Liver (tissue), 9 donors: ENCODE data around the gene TRIM72. TPM values are rescaled to one million over a fixed set of nuclear protein-coding genes. Genes with fewer than 3 reads are reported as not detected.
"Not testable (repeated sequence)": the region's sequence is repeated elsewhere in the genome, so short reads cannot be mapped to it uniquely, and the experiment has no call there.

ENCODE experiments used
- DNase-seq: peaks from one replicate; pipeline ENCODE4 v3.0.0-alpha.2; 2017; ENCODE audit warnings: low spot score
- H3K27ac ChIP-seq, 2 donors: one replicate each; pipeline ENCODE4 v1.7.0; 2013; ENCODE audit warnings: inconsistent platforms in 2 of 2, low read length in 2 of 2, control low read depth in 1 of 2, low read depth in 1 of 2, mild to moderate bottlenecking in 1 of 2
- H3K27me3 ChIP-seq, 4 donors: one replicate each; pipeline versions ENCODE4 v1.6.1 to v1.7.0; 2013; ENCODE audit warnings: low read length in 3 of 4, inconsistent platforms in 1 of 4, mild to moderate bottlenecking in 1 of 4, moderate library complexity in 1 of 4; ENCODE audit not compliant: control insufficient read depth in 4 of 4, insufficient read depth in 4 of 4
- H3K36me3 ChIP-seq, 4 donors: one replicate each; pipeline versions ENCODE4 v1.6.1 to v1.7.0; 2013; ENCODE audit warnings: low read length in 3 of 4, mild to moderate bottlenecking in 3 of 4, low read depth in 1 of 4, moderate library complexity in 1 of 4; ENCODE audit not compliant: control insufficient read depth in 4 of 4, insufficient read depth in 3 of 4
- H3K4me1 ChIP-seq, 4 donors: one replicate each; pipeline versions ENCODE4 v1.6.1 to v1.7.0; 2013; ENCODE audit warnings: low read length in 3 of 4, mild to moderate bottlenecking in 3 of 4, moderate library complexity in 1 of 4; ENCODE audit not compliant: control insufficient read depth in 4 of 4, insufficient read depth in 4 of 4
- H3K4me3 ChIP-seq, 3 donors: one replicate each; pipeline versions ENCODE4 v1.6.1 to v1.7.0; 2013; ENCODE audit warnings: low read length in 3 of 3, control low read depth in 1 of 3, low read depth in 1 of 3, mild to moderate bottlenecking in 1 of 3
- H3K9ac ChIP-seq, 2 donors: one replicate each; pipeline ENCODE4 v1.7.0; 2013; ENCODE audit warnings: low read length in 2 of 2, mild to moderate bottlenecking in 2 of 2, moderate library complexity in 2 of 2, control low read depth in 1 of 2, low read depth in 1 of 2
- H3K9me3 ChIP-seq, 4 donors: one replicate each; pipeline versions ENCODE4 v1.6.1 to v1.7.0; 2013; ENCODE audit warnings: low read length in 3 of 4; ENCODE audit not compliant: control insufficient read depth in 4 of 4
- EGR1 ChIP-seq, 2 donors: IDR thresholded peaks; 2 replicates each; pipeline ENCODE4 v1.6.1; 2016 to 2018; ENCODE audit warnings: antibody characterized with exemption in 2 of 2, low read depth in 2 of 2
- FOXA1 ChIP-seq: IDR thresholded peaks from 2 replicates; pipeline ENCODE4 v1.6.1; 2016; ENCODE audit warnings: antibody characterized with exemption
- FOXA2 ChIP-seq: IDR thresholded peaks from 2 replicates; pipeline ENCODE4 v1.6.1; 2016; ENCODE audit warnings: antibody characterized with exemption
- GABPA ChIP-seq, 2 donors: IDR thresholded peaks in 1 of 2; conservative IDR thresholded peaks in 1 of 2; 2 replicates each; pipeline ENCODE4 v1.6.1; 2016; ENCODE audit warnings: antibody characterized with exemption in 2 of 2, mild to moderate bottlenecking in 1 of 2, moderate library complexity in 1 of 2
- HNF4A ChIP-seq, 2 donors: conservative IDR thresholded peaks; 2 replicates each; pipeline ENCODE4 v1.6.1; 2016; ENCODE audit warnings: antibody characterized with exemption in 2 of 2, mild to moderate bottlenecking in 2 of 2
- HNF4G ChIP-seq: IDR thresholded peaks from 2 replicates; pipeline ENCODE4 v1.6.1; 2016; ENCODE audit warnings: antibody characterized with exemption
- JUND ChIP-seq, 2 donors: IDR thresholded peaks; 2 replicates each; pipeline ENCODE4 v1.6.1; 2016; ENCODE audit warnings: antibody characterized with exemption in 2 of 2
- NR2F2 ChIP-seq: IDR thresholded peaks from 2 replicates; pipeline ENCODE4 v1.6.1; 2016; ENCODE audit warnings: antibody characterized with exemption
- RAD21 ChIP-seq, 2 donors: IDR thresholded peaks; 2 replicates each; pipeline ENCODE4 v1.6.1; 2016; ENCODE audit warnings: antibody characterized with exemption in 2 of 2, mild to moderate bottlenecking in 2 of 2
- RXRA ChIP-seq, 2 donors: IDR thresholded peaks; 2 replicates each; pipeline ENCODE4 v1.6.1; 2017 to 2018; ENCODE audit warnings: antibody characterized with exemption in 2 of 2, mild to moderate bottlenecking in 1 of 2
- SP1 ChIP-seq: IDR thresholded peaks from 2 replicates; pipeline ENCODE4 v1.6.1; 2018; ENCODE audit warnings: antibody characterized with exemption, mild to moderate bottlenecking
- TAF1 ChIP-seq: conservative IDR thresholded peaks from 2 replicates; pipeline ENCODE4 v1.6.1; 2016; ENCODE audit warnings: antibody characterized with exemption, mild to moderate bottlenecking
- YY1 ChIP-seq: IDR thresholded peaks from 2 replicates; pipeline ENCODE4 v1.6.1; 2016; ENCODE audit warnings: antibody characterized with exemption, mild to moderate bottlenecking
- WGBS: extraction: QIAGEN DNeasy Blood & Tissue Kit; methylation state at CpG from one replicate; pipeline ENCODE4 v1.1.7; 2013; 5-methylcytosine and 5-hydroxymethylcytosine counted together
- polyA plus RNA-seq, 2 donors: library from polyadenylated mRNA; stranded (reverse) in 1 of 2; unstranded in 1 of 2; fragments of 200-250 nt in 1 of 2; fragments of >200 nt in 1 of 2; fragmentation: Nextera tagmentation in 1 of 2; extraction: Ambion mirVana in 1 of 2; gene quantifications; one replicate each; pipeline versions ENCODE4 v1.2.1 to v1.2.3, GENCODE V29; 2013 to 2015
- total RNA-seq, 2 donors: library from RNA; depleted of rRNA; stranded (reverse); fragments of >200 nt; gene quantifications; one replicate each; pipeline ENCODE4 v1.2.3, GENCODE V29; 2014
- TF ChIP-seq, protein P1 (sequence below): IDR thresholded peaks from 2 replicates; pipeline ENCODE4 v1.6.1; 2016; ENCODE audit warnings: antibody characterized with exemption, mild to moderate bottlenecking
- TF ChIP-seq, protein P2 (sequence below): IDR thresholded peaks from 2 replicates; pipeline ENCODE4 v1.6.1; 2016; ENCODE audit warnings: antibody characterized with exemption
- TF ChIP-seq, protein P3 (sequence below): IDR thresholded peaks from 2 replicates; pipeline ENCODE4 v1.6.1; 2016; ENCODE audit warnings: antibody characterized with exemption
- TF ChIP-seq, protein P4 (sequence below): fragments of 150-350 bp; IDR thresholded peaks from 2 replicates; pipeline ENCODE4 v1.5.1; 2017; ENCODE audit warnings: improper control_type of control experiment, low read depth, low read length; ENCODE audit not compliant: missing input control
- TF ChIP-seq, protein P5 (sequence below): IDR thresholded peaks from 2 replicates; pipeline ENCODE4 v1.6.1; 2016; ENCODE audit warnings: antibody characterized with exemption
- donor health status: healthy.
- donor health status: healthy.
- donor health status: healthy.
- donor health status: healthy.
- donor health status: healthy.

The TRIM72 gene
- total and polyA plus RNA-seq, 4 donors, result under 0.01 to 0.10 (median 0.02) TPM; not detected in 1

DNA sequence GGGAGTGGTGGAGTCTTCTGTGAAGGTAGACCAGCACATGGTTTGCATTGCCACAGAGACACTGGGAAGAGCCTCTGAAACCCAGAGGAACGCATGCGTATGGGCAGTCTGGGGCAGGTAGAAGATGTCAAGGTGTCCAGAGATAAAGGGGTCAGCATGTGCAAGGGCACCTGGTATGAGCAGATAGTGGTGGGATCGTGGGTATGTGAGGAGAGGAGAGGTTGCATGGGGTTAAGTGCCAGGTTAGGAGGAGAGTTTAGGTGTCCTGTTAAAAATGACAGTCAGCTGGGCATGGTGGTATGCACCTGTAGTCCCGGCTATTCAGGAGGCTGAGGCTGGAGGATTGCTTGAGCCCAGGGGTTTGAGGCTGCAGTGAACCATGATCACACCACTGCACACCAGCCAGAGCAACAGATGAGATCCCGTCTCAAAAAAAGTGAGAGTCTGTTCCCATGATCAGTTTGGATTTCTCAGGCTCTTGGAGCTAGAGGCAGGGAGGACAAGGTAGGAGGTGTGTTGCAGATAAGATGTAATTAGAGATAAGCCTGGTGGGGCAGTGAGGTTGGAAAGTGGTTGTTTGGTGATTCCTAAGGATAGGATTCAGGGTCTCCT is 14.4 kb upstream of the TRIM72 start:
- Histone ChIP-seq H3K36me3 (peaks cover 6 to 15% (median 7%) of the 10 kb centered on the region in 4 donors), H3K9ac (no peak overlapping the region), H3K4me1 (peaks cover 0 to 24% (median 13%) of the 10 kb centered on the region in 4 donors), H3K27me3 (no peaks in the 10 kb centered on the region), H3K4me3 (no peak overlapping the region), H3K27ac (no peak overlapping the region), H3K9me3 (no peaks in the 10 kb centered on the region)
- no peak for DNase-seq
- TF ChIP-seq, protein P1, sequence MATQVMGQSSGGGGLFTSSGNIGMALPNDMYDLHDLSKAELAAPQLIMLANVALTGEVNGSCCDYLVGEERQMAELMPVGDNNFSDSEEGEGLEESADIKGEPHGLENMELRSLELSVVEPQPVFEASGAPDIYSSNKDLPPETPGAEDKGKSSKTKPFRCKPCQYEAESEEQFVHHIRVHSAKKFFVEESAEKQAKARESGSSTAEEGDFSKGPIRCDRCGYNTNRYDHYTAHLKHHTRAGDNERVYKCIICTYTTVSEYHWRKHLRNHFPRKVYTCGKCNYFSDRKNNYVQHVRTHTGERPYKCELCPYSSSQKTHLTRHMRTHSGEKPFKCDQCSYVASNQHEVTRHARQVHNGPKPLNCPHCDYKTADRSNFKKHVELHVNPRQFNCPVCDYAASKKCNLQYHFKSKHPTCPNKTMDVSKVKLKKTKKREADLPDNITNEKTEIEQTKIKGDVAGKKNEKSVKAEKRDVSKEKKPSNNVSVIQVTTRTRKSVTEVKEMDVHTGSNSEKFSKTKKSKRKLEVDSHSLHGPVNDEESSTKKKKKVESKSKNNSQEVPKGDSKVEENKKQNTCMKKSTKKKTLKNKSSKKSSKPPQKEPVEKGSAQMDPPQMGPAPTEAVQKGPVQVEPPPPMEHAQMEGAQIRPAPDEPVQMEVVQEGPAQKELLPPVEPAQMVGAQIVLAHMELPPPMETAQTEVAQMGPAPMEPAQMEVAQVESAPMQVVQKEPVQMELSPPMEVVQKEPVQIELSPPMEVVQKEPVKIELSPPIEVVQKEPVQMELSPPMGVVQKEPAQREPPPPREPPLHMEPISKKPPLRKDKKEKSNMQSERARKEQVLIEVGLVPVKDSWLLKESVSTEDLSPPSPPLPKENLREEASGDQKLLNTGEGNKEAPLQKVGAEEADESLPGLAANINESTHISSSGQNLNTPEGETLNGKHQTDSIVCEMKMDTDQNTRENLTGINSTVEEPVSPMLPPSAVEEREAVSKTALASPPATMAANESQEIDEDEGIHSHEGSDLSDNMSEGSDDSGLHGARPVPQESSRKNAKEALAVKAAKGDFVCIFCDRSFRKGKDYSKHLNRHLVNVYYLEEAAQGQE, result no peak
- TF ChIP-seq SP1 (no peak), JUND (IDR thresholded peaks at IDR 0.05) (no peak), FOXA1 (no peak), NR2F2 (no peak), YY1 (no peak), HNF4A (conservative IDR thresholded peaks at IDR 0.05) (no peak), TAF1 (no peak), RAD21 (IDR thresholded peaks at IDR 0.05) (no peak), HNF4G (no peak), EGR1 (IDR thresholded peaks at IDR 0.05; ENCODE audit: low read depth in 2 of 2) (no peak), RXRA (IDR thresholded peaks at IDR 0.05) (no peak), GABPA (IDR thresholded peaks at IDR 0.05 in 1 of 2, conservative IDR thresholded peaks at IDR 0.05 in 1 of 2) (no peak), FOXA2 (no peak)
- TF ChIP-seq, protein P2, sequence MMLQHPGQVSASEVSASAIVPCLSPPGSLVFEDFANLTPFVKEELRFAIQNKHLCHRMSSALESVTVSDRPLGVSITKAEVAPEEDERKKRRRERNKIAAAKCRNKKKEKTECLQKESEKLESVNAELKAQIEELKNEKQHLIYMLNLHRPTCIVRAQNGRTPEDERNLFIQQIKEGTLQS, result no peak
- TF ChIP-seq, protein P3, sequence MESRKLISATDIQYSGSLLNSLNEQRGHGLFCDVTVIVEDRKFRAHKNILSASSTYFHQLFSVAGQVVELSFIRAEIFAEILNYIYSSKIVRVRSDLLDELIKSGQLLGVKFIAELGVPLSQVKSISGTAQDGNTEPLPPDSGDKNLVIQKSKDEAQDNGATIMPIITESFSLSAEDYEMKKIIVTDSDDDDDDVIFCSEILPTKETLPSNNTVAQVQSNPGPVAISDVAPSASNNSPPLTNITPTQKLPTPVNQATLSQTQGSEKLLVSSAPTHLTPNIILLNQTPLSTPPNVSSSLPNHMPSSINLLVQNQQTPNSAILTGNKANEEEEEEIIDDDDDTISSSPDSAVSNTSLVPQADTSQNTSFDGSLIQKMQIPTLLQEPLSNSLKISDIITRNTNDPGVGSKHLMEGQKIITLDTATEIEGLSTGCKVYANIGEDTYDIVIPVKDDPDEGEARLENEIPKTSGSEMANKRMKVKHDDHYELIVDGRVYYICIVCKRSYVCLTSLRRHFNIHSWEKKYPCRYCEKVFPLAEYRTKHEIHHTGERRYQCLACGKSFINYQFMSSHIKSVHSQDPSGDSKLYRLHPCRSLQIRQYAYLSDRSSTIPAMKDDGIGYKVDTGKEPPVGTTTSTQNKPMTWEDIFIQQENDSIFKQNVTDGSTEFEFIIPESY, result no peak
- TF ChIP-seq, protein P4, sequence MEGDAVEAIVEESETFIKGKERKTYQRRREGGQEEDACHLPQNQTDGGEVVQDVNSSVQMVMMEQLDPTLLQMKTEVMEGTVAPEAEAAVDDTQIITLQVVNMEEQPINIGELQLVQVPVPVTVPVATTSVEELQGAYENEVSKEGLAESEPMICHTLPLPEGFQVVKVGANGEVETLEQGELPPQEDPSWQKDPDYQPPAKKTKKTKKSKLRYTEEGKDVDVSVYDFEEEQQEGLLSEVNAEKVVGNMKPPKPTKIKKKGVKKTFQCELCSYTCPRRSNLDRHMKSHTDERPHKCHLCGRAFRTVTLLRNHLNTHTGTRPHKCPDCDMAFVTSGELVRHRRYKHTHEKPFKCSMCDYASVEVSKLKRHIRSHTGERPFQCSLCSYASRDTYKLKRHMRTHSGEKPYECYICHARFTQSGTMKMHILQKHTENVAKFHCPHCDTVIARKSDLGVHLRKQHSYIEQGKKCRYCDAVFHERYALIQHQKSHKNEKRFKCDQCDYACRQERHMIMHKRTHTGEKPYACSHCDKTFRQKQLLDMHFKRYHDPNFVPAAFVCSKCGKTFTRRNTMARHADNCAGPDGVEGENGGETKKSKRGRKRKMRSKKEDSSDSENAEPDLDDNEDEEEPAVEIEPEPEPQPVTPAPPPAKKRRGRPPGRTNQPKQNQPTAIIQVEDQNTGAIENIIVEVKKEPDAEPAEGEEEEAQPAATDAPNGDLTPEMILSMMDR, result no peak
- TF ChIP-seq, protein P5, sequence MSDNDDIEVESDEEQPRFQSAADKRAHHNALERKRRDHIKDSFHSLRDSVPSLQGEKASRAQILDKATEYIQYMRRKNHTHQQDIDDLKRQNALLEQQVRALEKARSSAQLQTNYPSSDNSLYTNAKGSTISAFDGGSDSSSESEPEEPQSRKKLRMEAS, result no peak
- 94% methylated on average over 5 of the region's 5 CpGs for WGBS

DNA sequence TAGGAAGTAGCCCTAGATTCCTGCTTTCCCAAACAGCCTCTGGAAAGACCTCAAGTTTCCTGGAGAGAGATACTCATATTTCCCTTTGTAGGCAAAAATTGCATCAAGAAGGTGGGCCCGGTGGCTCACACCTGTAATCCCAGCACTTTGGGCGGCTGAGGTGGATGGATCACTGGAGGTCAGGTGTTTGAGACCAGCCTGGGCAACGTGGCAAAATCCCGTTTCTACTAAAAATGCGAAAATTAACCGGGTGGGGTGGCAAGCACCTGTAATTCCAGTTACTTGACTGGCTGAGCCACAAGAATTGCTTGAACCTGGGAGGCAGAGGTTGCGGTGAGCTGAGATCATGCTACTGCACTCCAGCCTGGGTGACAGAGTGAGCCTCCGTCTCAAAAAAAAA is 13.8 kb upstream of the TRIM72 start:
- 90% methylated on average over 8 of the region's 8 CpGs for WGBS
- not testable (repeated sequence) for H3K27ac ChIP-seq, H3K9ac ChIP-seq, DNase-seq, H3K9me3 ChIP-seq, H3K4me3 ChIP-seq, H3K36me3 ChIP-seq, H3K27me3 ChIP-seq
- peaks cover 0 to 24% (median 13%) of the 10 kb centered on the region in 4 donors for H3K4me1 ChIP-seq
